GM19043 (cell line): ENCODE data around the gene ASCL1.

Experiments used
- ATAC-seq: cut with Tn5 transposase; IDR thresholded peaks from one replicate; pipeline ENCODE4 v1.9.1; 2021; ENCODE audit warnings: low read depth; ENCODE audit not compliant: unreplicated experiment

ASCL1 gene

DNA sequence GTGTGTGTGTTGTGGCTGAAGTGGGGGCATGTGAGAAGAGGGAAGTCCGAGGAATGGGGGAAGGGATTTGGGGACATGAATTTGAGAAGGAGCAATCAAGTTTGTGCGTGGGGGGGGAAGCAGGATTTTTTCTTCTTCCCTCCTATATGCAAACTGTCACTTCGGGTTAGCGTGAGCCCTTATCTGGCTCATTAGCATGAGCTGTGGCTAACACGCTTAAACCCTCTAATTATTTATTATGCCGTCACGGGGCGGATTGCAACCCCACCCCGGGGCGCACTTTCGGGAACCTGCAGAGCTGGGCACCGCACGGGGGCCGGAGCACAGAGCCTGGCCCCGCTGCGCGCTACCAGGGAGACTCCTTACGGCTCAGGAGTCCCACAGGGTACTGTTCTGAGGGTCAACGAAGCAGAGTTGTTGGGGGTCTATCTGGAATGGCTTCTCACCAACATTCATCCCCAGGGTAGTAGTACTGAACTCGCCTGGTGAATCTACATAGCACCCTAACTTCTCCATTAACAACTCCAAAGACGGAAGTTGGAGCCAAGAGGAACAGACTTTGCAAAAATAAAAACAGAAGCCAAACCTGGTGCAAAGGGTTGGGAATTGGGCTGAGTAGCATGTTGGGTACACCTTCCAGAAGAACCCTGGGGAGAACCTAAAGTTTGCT is 6.4 kb upstream of the ASCL1 start:
- ATAC-seq = no peak

DNA sequence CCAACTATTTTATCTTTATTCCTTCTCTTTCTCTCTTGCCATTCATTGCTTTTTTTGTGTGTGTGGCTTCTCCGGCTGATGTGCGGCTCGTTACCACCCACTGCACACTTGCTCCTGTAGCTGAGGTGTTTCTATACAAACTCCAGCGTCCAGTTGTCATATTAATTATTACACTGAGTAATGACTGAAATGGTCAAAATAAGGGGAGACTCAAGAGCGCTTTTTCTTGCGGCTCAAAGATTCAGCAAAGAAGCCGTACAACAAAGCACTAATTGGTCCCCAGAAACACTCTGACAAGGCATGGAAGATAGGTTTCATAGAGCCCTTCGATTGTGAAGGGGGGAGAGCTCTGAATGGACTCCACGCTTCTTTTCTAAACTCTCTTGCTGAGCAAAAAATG is 5.6 kb upstream of the ASCL1 start:
- ATAC-seq = no peak

DNA sequence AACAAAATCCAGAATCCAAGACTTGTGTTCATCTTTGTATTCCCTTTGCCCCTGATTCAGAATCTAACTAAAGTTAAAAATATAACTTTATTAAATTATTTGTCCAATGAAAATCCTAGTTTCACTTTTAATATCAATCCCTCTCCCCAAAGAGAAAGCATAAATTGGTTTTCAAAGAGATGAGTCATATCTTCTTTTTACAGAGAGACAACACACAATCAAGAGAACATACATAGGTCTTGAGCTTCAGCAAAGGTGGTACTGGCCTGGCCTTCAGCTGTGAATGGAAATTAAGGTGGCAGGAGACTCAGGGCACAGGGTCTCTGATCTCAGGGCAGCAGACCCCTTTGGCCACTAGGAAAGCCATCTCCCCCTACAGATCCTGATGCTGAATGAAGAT is 4.3 kb upstream of the ASCL1 start:
- ATAC-seq = no peak

DNA sequence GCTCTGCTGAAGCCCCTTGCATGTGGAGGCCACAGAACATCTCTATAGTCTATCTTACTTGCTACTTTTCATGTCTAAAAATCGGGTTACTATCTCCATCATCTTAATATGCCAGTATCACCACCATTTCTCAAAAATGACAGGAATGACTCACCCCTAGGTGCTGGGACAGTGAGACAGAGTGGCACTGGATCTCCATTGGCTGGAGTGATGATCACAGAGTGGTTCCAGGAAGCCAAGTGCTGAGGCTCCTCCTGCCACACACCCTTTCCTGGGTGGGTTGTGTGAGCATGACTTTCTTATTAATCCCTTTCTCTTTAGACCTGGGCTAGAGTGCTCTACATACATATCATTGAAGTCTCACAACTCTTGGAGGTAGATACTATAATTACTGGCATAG is 3.3 kb upstream of the ASCL1 start:
- ATAC-seq = no peak

DNA sequence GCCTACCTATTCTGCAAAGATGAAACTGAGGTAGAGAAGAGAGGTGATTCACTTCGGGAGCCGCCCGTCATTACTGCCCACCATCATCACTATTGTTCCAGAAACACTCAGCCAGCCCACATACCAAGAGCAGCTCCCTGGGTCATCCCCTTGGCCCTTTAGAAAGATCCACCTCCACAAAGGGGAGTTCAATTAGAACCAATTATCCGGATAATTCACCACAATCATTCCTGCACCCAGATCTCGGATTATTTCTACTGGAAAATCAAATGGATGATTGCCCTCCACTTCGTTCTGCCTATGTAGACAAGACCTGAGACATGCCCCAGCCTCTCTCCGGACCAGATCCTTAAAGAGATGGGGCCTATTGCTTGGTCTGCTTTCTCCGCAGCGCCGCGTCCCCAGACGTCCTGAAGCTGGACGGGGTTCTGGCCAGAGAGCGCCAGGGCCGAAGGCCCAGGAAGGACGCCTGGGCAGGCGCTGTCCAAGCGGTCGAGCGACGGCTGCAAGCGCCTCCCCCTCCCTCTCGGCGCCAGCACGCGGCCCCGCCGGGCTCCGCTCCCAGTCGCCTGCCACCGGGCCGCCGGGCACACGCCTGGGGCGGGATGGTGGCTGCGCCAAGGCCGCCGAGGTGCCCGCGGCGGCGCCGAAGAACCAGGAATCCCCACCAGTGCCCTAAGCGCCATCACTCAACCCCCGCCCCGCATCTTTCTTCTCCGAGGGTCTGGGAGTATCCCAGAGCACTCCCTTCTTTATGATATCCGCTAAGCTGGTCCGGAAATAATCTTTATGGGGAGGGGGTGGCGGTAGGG is 1.3 kb upstream of the ASCL1 start:
- no peak for ATAC-seq

DNA sequence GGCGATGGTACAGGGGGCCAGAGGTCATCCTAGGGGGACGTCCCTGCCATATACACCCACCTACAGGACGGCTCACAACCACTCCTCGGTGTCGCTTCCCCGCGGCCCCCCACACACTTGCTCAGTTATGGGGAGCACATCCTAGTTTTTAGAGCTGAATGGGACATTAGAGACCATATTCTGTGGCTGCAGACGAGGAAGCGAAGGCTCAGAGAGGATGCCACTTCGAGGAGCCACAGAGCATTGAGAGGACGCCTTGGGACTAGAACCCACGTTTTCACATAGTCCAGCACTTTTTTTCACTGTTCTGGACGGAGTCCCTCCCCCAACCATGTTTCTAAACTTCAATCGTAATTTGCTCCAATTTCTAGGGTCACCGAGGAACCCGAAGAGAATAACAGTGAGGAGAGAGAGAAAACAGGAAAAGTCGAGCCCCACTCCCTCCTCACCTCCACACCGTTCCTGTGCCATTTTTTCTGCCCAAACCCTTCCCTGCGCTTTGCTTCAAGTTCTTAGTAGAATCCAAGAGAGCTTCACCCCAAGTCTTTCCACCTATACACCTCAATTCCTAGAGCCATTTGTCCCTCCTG is 641 bp upstream of the ASCL1 start:
- no peak for ATAC-seq

DNA sequence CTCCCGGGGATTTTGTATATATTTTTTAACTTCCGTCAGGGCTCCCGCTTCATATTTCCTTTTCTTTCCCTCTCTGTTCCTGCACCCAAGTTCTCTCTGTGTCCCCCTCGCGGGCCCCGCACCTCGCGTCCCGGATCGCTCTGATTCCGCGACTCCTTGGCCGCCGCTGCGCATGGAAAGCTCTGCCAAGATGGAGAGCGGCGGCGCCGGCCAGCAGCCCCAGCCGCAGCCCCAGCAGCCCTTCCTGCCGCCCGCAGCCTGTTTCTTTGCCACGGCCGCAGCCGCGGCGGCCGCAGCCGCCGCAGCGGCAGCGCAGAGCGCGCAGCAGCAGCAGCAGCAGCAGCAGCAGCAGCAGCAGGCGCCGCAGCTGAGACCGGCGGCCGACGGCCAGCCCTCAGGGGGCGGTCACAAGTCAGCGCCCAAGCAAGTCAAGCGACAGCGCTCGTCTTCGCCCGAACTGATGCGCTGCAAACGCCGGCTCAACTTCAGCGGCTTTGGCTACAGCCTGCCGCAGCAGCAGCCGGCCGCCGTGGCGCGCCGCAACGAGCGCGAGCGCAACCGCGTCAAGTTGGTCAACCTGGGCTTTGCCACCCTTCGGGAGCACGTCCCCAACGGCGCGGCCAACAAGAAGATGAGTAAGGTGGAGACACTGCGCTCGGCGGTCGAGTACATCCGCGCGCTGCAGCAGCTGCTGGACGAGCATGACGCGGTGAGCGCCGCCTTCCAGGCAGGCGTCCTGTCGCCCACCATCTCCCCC is 777 bp downstream of the ASCL1 start:
- ATAC-seq = peak; percentile 43

DNA sequence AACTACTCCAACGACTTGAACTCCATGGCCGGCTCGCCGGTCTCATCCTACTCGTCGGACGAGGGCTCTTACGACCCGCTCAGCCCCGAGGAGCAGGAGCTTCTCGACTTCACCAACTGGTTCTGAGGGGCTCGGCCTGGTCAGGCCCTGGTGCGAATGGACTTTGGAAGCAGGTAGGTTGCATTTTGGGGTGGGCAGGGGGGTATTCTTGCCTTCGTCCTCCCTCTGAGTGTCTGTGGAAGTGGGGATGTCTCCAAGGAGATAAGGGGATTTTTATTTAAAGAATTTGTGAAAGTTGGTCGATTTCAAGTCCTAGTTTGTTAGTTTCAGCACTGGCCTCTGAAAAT is 1.3 kb downstream of the ASCL1 start:
- no peak for ATAC-seq

DNA sequence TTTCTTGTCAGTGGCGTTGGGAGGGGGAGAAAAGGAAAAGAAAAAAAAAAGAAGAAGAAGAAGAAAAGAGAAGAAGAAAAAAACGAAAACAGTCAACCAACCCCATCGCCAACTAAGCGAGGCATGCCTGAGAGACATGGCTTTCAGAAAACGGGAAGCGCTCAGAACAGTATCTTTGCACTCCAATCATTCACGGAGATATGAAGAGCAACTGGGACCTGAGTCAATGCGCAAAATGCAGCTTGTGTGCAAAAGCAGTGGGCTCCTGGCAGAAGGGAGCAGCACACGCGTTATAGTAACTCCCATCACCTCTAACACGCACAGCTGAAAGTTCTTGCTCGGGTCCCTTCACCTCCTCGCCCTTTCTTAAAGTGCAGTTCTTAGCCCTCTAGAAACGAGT is 1.9 kb downstream of the ASCL1 start:
- ATAC-seq = no peak

DNA sequence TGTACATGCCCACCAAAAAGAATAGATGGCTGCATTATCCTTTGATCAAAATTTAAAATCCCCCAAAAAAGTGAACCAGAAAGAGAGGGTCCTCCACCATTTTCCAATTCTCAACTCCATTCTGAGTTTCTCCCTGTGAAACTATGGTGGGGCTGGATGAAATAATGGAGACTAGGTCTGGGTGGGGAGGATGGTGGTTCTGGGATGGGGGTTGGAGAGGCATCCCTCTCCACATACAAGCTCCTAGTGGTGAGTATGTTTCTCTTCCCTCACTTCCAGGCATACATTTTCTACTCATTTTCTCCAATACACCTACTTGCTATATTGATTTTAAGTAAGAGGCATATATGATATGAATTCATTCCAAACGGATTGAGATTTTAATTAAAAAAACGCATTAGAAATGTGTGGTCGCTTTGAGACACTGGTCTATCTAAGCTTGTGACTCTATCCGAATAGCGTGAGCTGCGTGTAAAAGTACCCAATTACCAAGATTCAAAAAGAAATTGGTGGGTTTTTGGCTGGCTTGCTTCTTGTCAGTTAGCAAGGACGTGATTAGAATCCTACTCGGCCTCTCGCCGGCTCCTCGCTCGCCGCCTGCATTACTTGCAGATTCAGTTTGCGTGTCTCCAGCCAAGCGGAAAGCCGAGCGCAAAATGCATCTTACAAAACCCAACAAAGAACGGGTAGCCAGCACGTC is 3.4 kb downstream of the ASCL1 start:
- no peak for ATAC-seq

DNA sequence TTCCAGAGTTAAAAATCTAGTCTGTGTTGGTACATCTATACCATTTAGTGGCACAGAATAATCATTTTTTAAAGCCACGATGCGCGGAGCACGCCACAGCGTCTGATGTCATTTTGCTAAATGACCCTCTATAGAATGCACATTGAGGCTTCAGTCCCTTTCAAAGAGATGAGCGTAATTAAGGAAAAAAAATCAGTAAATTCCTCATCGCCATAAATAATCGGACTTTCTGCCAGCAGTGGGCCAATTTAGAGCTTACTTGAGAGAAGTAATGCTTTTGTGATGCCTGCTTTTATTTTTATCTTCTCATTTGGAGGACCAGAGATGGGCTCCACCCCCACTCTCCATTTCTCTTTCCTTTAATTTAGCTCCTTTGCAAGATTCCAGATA is 4.0 kb downstream of the ASCL1 start:
- ATAC-seq = no peak

DNA sequence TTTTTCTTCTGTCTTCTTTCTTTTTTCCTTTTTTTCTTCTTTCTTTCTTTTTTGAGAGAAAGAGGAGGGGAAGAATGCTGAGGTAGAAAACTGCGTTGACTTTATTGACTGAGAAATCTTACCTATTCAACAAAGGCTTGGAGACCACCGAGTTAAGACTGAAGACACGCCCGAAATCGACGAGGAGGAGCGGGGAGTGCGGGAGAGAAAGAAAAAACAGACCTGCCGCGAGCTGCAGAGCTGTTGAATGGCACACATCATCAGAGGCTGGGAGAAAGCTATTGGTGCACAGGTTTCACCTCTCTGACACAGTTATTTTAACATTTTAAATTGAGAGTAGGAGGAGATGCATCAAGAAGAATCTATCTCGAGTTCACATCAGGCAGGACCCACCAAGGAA is 5.1 kb downstream of the ASCL1 start:
- ATAC-seq = no peak

DNA sequence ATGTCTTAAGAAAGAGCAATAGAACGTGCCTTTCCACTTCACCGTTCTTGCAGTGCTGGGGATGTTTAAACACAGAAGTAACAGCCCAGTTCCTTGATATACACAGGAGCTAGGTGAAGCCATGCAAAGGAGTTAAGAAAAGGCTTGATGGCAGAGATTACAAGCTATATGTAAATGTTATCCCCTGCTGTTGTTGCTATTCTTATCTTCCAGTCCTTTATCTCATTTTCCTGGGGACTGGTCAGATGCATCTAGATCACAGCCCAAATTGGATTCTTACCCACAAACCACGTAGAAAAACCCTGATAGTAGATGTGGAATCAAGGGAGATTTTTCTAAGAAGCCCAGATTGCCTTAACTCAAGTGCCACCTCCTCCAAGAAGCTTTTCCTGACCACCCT is 5.5 kb downstream of the ASCL1 start:
- no peak for ATAC-seq

DNA sequence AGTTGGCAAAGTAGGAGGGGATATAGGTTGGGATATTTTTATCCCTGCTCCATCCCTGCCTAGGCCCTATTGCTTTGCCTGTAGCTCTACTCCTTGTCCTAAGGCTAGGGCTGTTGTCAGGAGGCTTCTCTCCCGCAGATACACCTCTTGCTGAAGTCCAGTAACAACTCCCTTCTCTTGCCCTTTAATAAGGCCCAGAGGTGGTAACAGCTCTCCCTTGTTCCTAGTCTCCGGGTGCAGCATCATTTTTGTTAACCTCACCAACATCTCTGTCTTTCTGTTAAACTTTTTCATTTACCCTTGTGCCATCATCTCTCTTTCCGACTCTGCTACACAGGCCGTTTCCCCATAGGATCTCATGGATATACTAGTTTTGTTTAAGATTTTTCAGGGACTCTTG is 6.3 kb downstream of the ASCL1 start:
- ATAC-seq = no peak

DNA sequence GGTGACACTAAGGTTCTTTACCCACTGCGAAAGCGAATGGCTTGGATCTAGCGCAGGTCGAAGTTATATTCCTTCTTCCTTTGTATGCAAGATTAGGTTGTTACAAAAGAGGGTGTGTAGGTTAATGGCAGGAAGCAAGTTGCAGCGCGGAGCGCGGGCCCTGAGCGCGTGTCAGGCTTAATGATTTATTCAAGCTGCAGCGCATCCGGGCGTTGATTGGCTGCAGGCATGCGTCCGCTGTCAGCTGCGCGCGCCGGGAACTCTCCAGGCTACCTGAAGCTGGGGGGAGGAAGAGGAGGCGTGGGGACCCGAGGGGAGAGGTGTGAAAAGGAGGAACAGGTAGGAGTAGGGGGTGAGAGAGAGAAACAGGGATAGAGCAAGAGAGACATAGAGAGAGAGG is 7.4 kb downstream of the ASCL1 start:
- peak; percentile 52 for ATAC-seq

DNA sequence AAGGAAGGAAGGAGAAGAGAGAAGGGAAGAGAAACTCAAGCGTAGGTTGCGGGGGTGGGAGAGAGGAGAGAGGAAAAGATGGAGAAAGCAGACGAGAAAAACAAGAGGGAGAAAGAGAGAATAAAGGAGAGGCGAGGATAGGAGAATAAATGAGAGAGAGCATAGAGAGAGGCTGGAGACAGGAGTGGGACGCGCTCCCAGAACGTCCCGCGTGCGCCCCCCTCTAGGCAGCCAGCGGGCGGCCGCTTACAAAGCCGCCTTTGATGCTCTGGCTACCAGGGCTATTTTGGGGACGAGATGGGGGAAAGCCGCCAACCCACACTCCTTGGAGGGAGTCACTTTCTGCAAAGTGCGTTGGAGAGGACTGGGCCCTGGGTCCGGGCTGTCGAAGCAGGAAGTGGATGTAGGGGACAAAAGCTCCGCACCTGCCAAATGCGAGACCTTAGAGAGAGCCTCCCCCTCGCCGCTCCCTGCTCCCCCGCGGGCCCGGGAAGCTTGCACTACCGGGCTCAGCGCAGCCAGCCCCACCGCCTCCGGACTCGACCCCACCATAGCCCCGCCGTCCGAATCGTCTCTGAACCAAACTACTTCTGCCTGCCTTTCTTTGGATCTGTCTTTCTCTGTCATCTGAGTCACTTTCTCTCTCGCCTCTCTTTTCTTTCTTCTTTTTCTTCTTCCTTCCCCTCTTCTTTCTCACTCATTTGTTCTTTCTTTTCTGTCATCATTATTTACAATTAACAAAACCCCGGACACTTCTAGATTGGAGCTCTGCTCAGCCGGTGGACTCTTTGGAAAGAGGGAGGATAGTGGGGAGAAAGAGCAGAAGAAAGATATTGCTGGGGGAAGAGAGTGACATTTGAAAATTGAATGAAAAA is 8.0 kb downstream of the ASCL1 start:
- ATAC-seq = no peak

DNA sequence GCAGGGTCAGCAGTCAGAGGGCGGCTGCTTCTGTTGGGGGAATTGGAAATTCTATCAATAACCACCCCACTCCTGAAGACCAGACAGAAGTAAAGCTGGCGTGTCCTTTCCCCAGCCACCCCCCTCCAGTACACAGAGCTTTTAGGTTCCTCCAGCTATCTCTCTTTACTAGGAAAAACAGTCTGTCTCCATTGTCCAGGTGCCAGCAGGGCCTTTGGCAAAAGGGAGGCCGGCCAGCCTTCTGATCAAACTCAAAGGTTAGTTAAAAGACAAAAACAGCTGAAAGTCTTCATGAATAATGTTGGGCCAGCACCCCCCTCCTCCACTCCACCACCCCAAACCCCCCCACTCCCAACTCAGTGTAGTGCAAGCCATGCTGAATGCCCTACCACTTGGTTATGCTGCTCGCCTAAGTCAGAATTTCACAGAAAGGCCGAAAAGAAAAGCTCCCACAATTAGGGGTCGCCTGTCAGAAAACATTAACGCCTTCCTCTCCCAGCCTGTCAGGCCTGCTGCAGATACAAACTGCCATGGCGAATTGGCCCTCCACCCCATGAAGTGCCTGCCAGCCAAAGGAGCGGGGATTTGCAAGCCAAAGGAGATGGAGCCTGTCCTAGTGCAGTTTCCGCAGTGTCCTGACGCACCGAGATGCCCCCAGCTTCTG is 8.9 kb downstream of the ASCL1 start:
- ATAC-seq = no peak

DNA sequence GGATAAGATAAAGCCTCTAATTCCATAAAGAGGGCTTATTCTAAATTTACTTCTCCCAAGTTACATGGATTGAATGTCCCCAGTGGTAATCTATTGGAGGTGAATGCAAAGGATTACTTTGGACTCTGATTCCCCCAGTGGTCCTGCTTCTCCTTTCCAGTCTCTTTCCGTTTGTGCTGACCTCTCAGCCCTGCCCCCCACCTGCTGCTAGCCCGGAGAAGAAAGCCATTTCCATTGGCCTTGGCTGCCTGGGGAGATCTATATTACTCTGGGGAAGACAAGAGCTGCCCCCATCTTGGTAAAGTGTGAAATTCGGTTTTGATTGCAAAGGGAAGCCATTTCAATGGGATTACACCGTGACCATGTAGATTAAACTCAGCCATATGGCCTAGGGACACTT is 13.3 kb downstream of the ASCL1 start:
- ATAC-seq = no peak

DNA sequence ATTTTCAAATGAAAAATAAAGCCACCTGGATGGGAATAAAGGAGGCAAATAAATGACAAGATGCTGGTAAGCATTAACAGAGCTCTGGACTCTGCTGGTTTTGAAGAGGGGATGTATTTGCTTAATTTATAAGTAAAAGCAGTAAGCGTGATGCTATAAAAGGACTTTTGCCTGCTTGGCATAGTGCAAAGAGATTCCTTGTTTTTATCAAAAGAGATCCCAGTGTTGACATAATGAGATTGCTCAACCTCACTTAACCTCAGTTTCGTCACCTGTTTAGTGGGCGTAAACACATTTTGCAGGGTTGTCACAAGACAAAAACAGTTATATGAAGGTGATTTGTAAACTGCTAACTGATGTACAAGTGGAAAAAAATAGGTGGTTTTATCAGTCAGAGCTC is 13.8 kb downstream of the ASCL1 start:
- ATAC-seq = no peak
